Endothelial cell (in vitro differentiated cells): ENCODE measurements around the gene NCOA3. TPM values are rescaled to one million over a fixed set of nuclear protein-coding genes. Genes with fewer than 3 reads are reported as not detected.

Experiments used
- DNase-seq: peaks from one replicate; pipeline ENCODE4 v3.0.0; 2021; ENCODE audit warnings: low spot score
- H3K27ac Mint-ChIP-seq: one replicate; pipeline ENCODE4 v1.8.0; 2021; ENCODE audit warnings: mixed read lengths, inconsistent platforms; ENCODE audit not compliant: unreplicated experiment
- H3K27me3 Mint-ChIP-seq: one replicate; pipeline ENCODE4 v1.8.0; 2021; ENCODE audit warnings: mild to moderate bottlenecking, moderate library complexity, mixed read lengths, inconsistent platforms; ENCODE audit not compliant: unreplicated experiment
- H3K36me3 Mint-ChIP-seq: one replicate; pipeline ENCODE4 v1.8.0; 2021; ENCODE audit warnings: mild to moderate bottlenecking, low read depth, mixed read lengths, inconsistent platforms; ENCODE audit not compliant: unreplicated experiment
- H3K4me1 Mint-ChIP-seq: one replicate; pipeline ENCODE4 v1.8.0; 2021; ENCODE audit warnings: mild to moderate bottlenecking, mixed read lengths, inconsistent platforms; ENCODE audit not compliant: unreplicated experiment
- H3K4me3 Mint-ChIP-seq: one replicate; pipeline ENCODE4 v1.8.0; 2021; ENCODE audit warnings: mild to moderate bottlenecking, mixed read lengths, inconsistent platforms; ENCODE audit not compliant: unreplicated experiment
- H3K9me3 Mint-ChIP-seq: one replicate; pipeline ENCODE4 v1.8.0; 2021; ENCODE audit warnings: mixed read lengths, inconsistent platforms; ENCODE audit not compliant: unreplicated experiment
- CTCF ChIP-seq: fragments of 200-600 bp; sonication (generic); IDR thresholded peaks from one replicate; pipeline ENCODE4 v1.5.0; 2021; ENCODE audit warnings: antibody characterized with exemption; ENCODE audit not compliant: unreplicated experiment
- total RNA-seq: library from RNA; stranded (reverse); fragmentation: NEBNext Ultra II Directional; extraction: Animal tissue kit (Norgen Biotek cat#: 25700); gene quantifications from one replicate; pipeline ENCODE4 v1.2.1, GENCODE V29; 2021; ENCODE audit not compliant: unreplicated experiment

Gene NCOA3
- total RNA-seq, 1 donor from 2014 or later, result 54.8 TPM

- no peak for DNase-seq
- Mint-ChIP-seq H3K36me3 (peaks cover 47% of the 10 kb centered on the region), H3K27me3 (peaks cover 8% of the 10 kb centered on the region), H3K9me3 (peaks cover 14% of the 10 kb centered on the region), H3K4me1 (no peaks in the 10 kb centered on the region), H3K4me3 (no peak overlapping the region), H3K27ac (no peak overlapping the region)
- TF ChIP-seq CTCF, result no peak
Measured at GRCh38 chr20:47524015-47524784, 22.5 kb downstream of the NCOA3 start.

GRCh38 chr20:47527004-47527800 is 25.5 kb downstream of the NCOA3 start:
- H3K4me1 Mint-ChIP-seq, result peaks cover 6% of the 10 kb centered on the region
- no peak for DNase-seq
- H3K4me3 Mint-ChIP-seq, result peak overlapping the region; percentile 60
- no peak overlapping the region for H3K27ac Mint-ChIP-seq
- H3K9me3 Mint-ChIP-seq, result peaks cover 8% of the 10 kb centered on the region
- TF ChIP-seq CTCF, result no peak
- H3K36me3 Mint-ChIP-seq, result peaks cover 30% of the 10 kb centered on the region
- peaks cover 4% of the 10 kb centered on the region for H3K27me3 Mint-ChIP-seq

- no peak overlapping the region for H3K4me3 Mint-ChIP-seq
- H3K4me1 Mint-ChIP-seq, result peaks cover 6% of the 10 kb centered on the region
- H3K36me3 Mint-ChIP-seq, result peaks cover 13% of the 10 kb centered on the region
- no peak overlapping the region for H3K27ac Mint-ChIP-seq
- no peak for DNase-seq
- TF ChIP-seq CTCF, result no peak
- H3K9me3 Mint-ChIP-seq, result peaks cover 8% of the 10 kb centered on the region
- H3K27me3 Mint-ChIP-seq, result no peaks in the 10 kb centered on the region
Measured at GRCh38 chr20:47529840-47530239, 28.2 kb downstream of the NCOA3 start.

- Mint-ChIP-seq H3K27me3 (no peaks in the 10 kb centered on the region), H3K4me1 (peaks cover 6% of the 10 kb centered on the region), H3K4me3 (peak overlapping the region; percentile 8), H3K9me3 (peaks cover 8% of the 10 kb centered on the region), H3K36me3 (peaks cover 13% of the 10 kb centered on the region), H3K27ac (no peak overlapping the region)
- DNase-seq, result no peak
- no peak for TF ChIP-seq CTCF
Measured at GRCh38 chr20:47531458-47531857, 29.8 kb downstream of the NCOA3 start.

GRCh38 chr20:47532002-47532401 is 30.3 kb downstream of the NCOA3 start:
- no peak for TF ChIP-seq CTCF
- no peak for DNase-seq
- Mint-ChIP-seq H3K27me3 (no peaks in the 10 kb centered on the region), H3K9me3 (peaks cover 4% of the 10 kb centered on the region), H3K4me3 (no peak overlapping the region), H3K27ac (no peak overlapping the region), H3K4me1 (peaks cover 6% of the 10 kb centered on the region), H3K36me3 (peaks cover 12% of the 10 kb centered on the region)
